ENCODE results near the gene LCP1. TPM values are rescaled to one million over a fixed set of nuclear protein-coding genes. Genes with fewer than 3 reads are reported as not detected.

The LCP1 gene
- total RNA-seq, 1 experiment from 2014 or later = 1.5 TPM

DNA sequence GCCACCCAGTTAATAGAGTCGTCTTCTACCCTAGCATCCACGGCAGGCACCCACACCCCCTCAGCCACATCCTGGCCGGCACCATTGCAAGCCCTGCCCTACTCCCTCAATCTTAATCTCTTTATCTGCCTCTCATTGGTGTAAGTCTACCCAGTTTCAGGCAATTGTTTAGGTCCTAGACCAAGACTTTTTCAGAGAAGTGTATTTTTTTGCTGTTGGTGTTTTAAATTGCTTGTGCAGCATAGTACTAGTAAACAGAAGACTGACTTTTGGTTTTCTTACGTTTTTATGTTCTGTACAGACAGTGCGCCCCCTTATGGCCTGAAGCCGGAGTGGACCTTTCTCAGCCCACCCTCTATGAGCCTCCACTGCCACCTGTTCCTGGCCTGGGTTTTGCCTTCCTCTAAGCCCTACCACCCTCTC is 2.3 kb upstream of the LCP1 start:
- DNase-seq (ENCODE audit: low read depth, low spot score) = no peak
- Histone ChIP-seq H3K4me1 (ENCODE audit: control insufficient read depth, insufficient read depth, low read length) (no peaks in the 10 kb centered on the region), H3K36me3 (ENCODE audit: control insufficient read depth, insufficient read depth, low read length) (no peaks in the 10 kb centered on the region), H3K27me3 (ENCODE audit: control insufficient read depth, insufficient read depth, low read length) (no peaks in the 10 kb centered on the region), H3K9me3 (ENCODE audit: control insufficient read depth, insufficient read depth, low read depth, low read length) (no peaks in the 10 kb centered on the region), H3K27ac (ENCODE audit: low read length) (no peak overlapping the region), H3K4me3 (ENCODE audit: low read depth in 2 of 2, low read length in 2 of 2) (no peak overlapping the region)
- intact Hi-C loops (cut with micrococcal nuclease; ENCODE audit: unreplicated experiment) = no loop called here
- peak; percentile 53 for TF ChIP-seq CTCF (IDR thresholded peaks at IDR 0.05)
- no peak for TF ChIP-seq REST (IDR thresholded peaks at IDR 0.05; ENCODE audit: insufficient read depth in 1 of 2, low read depth in 2 of 2, low read length in 1 of 2)
- in situ Hi-C loops (cut with HindIII; ENCODE audit: low pct_unique_long_range_greater_than_20kb, low sequenced_read_pairs) = no loop called here
- CTCF ChIA-PET = no interaction called here
- no TSS peak for BruUV-seq (replicated peaks)
- ATAC-seq = no peak
- POLR2A ChIA-PET = no interaction called here

GRCh38 chr13:46183018-46183946 is 1.3 kb upstream of the LCP1 start:
- ATAC-seq (no peak), DNase-seq (ENCODE audit: low read depth, low spot score) (no peak)
- Histone ChIP-seq H3K36me3 (ENCODE audit: control insufficient read depth, insufficient read depth, low read length) (no peaks in the 10 kb centered on the region), H3K27me3 (ENCODE audit: control insufficient read depth, insufficient read depth, low read length) (no peaks in the 10 kb centered on the region), H3K4me1 (ENCODE audit: control insufficient read depth, insufficient read depth, low read length) (no peaks in the 10 kb centered on the region), H3K4me3 (ENCODE audit: low read depth in 2 of 2, low read length in 2 of 2) (no peak overlapping the region), H3K27ac (ENCODE audit: low read length) (no peak overlapping the region), H3K9me3 (ENCODE audit: control insufficient read depth, insufficient read depth, low read depth, low read length) (no peaks in the 10 kb centered on the region)
- CTCF ChIA-PET = no interaction called here
- TF ChIP-seq SIN3A (IDR thresholded peaks at IDR 0.05; ENCODE audit: borderline replicate concordance, insufficient read depth, low read depth, low read length) = no peak
- no peak for TF ChIP-seq CTCF (IDR thresholded peaks at IDR 0.05)
- TF ChIP-seq REST (IDR thresholded peaks at IDR 0.05; ENCODE audit: insufficient read depth in 1 of 2, low read depth in 2 of 2, low read length in 1 of 2) = no peak
- TF ChIP-seq POLR2AphosphoS5 (IDR thresholded peaks at IDR 0.05; ENCODE audit: low read depth, low read length) = no peak
- no peak for TF ChIP-seq TCF7L2 (IDR thresholded peaks at IDR 0.05; ENCODE audit: low read depth, low read length)
- POLR2A ChIA-PET = no interaction called here
- in situ Hi-C loops (cut with HindIII; ENCODE audit: low pct_unique_long_range_greater_than_20kb, low sequenced_read_pairs) (no loop called here), intact Hi-C loops (cut with micrococcal nuclease; ENCODE audit: unreplicated experiment) (no loop called here)
- BruUV-seq (replicated peaks) = no TSS peak

All from Panc1 (cell line).